Karpas-422 (cell line): ENCODE results near the gene CCDC152. TPM values are rescaled to one million over a fixed set of nuclear protein-coding genes. Genes with fewer than 3 reads are reported as not detected.

Experiments
- DNase-seq: peaks from one replicate; pipeline ENCODE4 v3.0.0-alpha.2; 2015
- H2AFZ ChIP-seq: fragments of 200-600 bp; sonication (generic); 2 replicates; pipeline ENCODE4 v1.6.1; 2014; ENCODE audit warnings: antibody characterized with exemption, low read length, mixed read lengths
- H3K27ac ChIP-seq: fragments of 200-600 bp; sonication (generic); 2 replicates; pipeline ENCODE4 v1.5.1; 2014; ENCODE audit warnings: mild to moderate bottlenecking, low read length, moderate library complexity
- H3K27me3 ChIP-seq: fragments of 200-600 bp; sonication (generic); 2 replicates; pipeline ENCODE4 v1.6.1; 2014; ENCODE audit warnings: low read length, mixed read lengths
- H3K36me3 ChIP-seq: fragments of 200-600 bp; sonication (generic); 2 replicates; pipeline ENCODE4 v1.6.1; 2014; ENCODE audit warnings: low read length, mixed read lengths; ENCODE audit not compliant: insufficient read depth
- H3K4me1 ChIP-seq: fragments of 200-600 bp; sonication (generic); 2 replicates; pipeline ENCODE4 v1.6.1; 2014; ENCODE audit warnings: mild to moderate bottlenecking, low read length, mixed read lengths
- H3K4me2 ChIP-seq: fragments of 200-600 bp; sonication (generic); 2 replicates; pipeline ENCODE4 v1.6.1; 2014; ENCODE audit warnings: low read length, low read depth, mild to moderate bottlenecking; ENCODE audit not compliant: poor library complexity, severe bottlenecking
- H3K4me3 ChIP-seq: fragments of 200-600 bp; sonication (generic); 2 replicates; pipeline ENCODE4 v1.5.1; 2014; ENCODE audit warnings: mild to moderate bottlenecking, antibody characterized with exemption, low read length, mixed read lengths
- H3K79me2 ChIP-seq: fragments of 200-600 bp; sonication (generic); 2 replicates; pipeline ENCODE4 v1.6.1; 2014; ENCODE audit warnings: mild to moderate bottlenecking, low read length, mixed read lengths
- H3K9ac ChIP-seq: fragments of 200-600 bp; sonication (generic); 2 replicates; pipeline ENCODE4 v1.6.0; 2014; ENCODE audit warnings: low read length
- H3K9me2 ChIP-seq: fragments of 200-600 bp; sonication (generic), shearing (Covaris generic); replicated peaks from 2 replicates; pipeline ENCODE4 v1.6.0; 2014; ENCODE audit warnings: mild to moderate bottlenecking, low read length, moderate library complexity; ENCODE audit not compliant: insufficient read depth
- H3K9me3 ChIP-seq: fragments of 300-700, 200-600 bp; sonication (generic); 2 replicates; pipeline ENCODE4 v1.6.1; 2014; ENCODE audit warnings: low read length, mixed read lengths
- H4K20me1 ChIP-seq: fragments of 200-600 bp; sonication (generic); 2 replicates; pipeline ENCODE4 v1.6.1; 2014; ENCODE audit warnings: mild to moderate bottlenecking, antibody characterized with exemption, low read length, low read depth; ENCODE audit not compliant: insufficient read depth
- total RNA-seq: library from RNA; depleted of rRNA; stranded (reverse); fragments of >200 nt; shearing (Covaris generic); gene quantifications from 2 replicates; pipeline ENCODE4 v1.2.3, GENCODE V29; 2014; ENCODE audit warnings: low replicate concordance

The CCDC152 gene
- total RNA-seq, 1 experiment from 2014 or later: 20.8 TPM

GRCh38 chr5:42767491-42768105 lies 11.0 kb downstream of the CCDC152 start:
- H3K9me3 ChIP-seq: no peaks in the 10 kb centered on the region
- DNase-seq: peak; percentile 73
- H3K36me3 ChIP-seq: no peaks in the 10 kb centered on the region; the same call in 1 of the 2 replicates
- no peak overlapping the region for H3K27ac ChIP-seq
- H3K4me3 ChIP-seq: no peak overlapping the region
- H3K79me2 ChIP-seq: peaks cover 4% of the 10 kb centered on the region; the same call in 1 of the 2 replicates
- no peaks in the 10 kb centered on the region for H3K27me3 ChIP-seq
- H4K20me1 ChIP-seq: no peaks in the 10 kb centered on the region
- H3K4me2 ChIP-seq: no peak overlapping the region
- no peaks in the 10 kb centered on the region for H3K4me1 ChIP-seq
- H3K9ac ChIP-seq: no peak overlapping the region
- H3K9me2 ChIP-seq: no peaks in the 10 kb centered on the region
- no peak overlapping the region for H2AFZ ChIP-seq

GRCh38 chr5:42768106-42768504 lies 11.5 kb downstream of the CCDC152 start:
- H3K4me2 ChIP-seq: no peak overlapping the region
- no peaks in the 10 kb centered on the region for H3K4me1 ChIP-seq
- no peak overlapping the region for H2AFZ ChIP-seq
- H4K20me1 ChIP-seq: no peaks in the 10 kb centered on the region
- H3K9me2 ChIP-seq: no peaks in the 10 kb centered on the region
- H3K27ac ChIP-seq: no peak overlapping the region
- no peaks in the 10 kb centered on the region for H3K9me3 ChIP-seq
- H3K27me3 ChIP-seq: no peaks in the 10 kb centered on the region
- H3K9ac ChIP-seq: no peak overlapping the region
- H3K79me2 ChIP-seq: peaks cover 4% of the 10 kb centered on the region; the same call in 1 of the 2 replicates
- H3K36me3 ChIP-seq: no peaks in the 10 kb centered on the region; the same call in 1 of the 2 replicates
- DNase-seq: no peak
- no peak overlapping the region for H3K4me3 ChIP-seq

DNA sequence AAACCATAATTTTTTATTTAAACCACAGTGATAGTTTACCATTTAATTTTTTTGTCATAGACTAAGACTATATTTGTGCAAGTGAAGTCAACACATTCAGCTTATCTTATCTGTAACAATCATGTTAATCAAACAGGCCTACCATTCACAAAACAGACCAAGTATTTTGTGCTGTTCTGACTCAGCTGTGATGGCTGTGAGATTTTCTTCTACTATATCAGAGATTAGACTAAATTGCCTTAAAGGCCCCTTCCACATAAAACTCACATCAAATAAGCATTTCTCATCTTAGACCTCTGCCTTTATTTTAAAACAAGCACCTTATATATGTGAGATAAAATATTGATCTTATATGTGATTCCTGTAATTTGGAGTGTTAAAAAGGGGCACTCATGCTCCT lies 13.4 kb downstream of the CCDC152 start:
- Histone ChIP-seq H3K79me2 (peaks cover 4% of the 10 kb centered on the region; the same call in 1 of the 2 replicates), H4K20me1 (no peaks in the 10 kb centered on the region), H3K9ac (no peak overlapping the region), H3K4me1 (no peaks in the 10 kb centered on the region), H3K9me3 (no peaks in the 10 kb centered on the region), H3K36me3 (no peaks in the 10 kb centered on the region; the same call in 1 of the 2 replicates), H3K4me2 (no peak overlapping the region), H3K27ac (no peak overlapping the region), H3K4me3 (no peak overlapping the region), H3K27me3 (no peaks in the 10 kb centered on the region), H3K9me2 (no peaks in the 10 kb centered on the region), H2AFZ (no peak overlapping the region)
- no peak for DNase-seq

- H3K9me3 ChIP-seq: no peaks in the 10 kb centered on the region
- no peaks in the 10 kb centered on the region for H3K9me2 ChIP-seq
- H3K4me2 ChIP-seq: no peak overlapping the region
- H3K27me3 ChIP-seq: no peaks in the 10 kb centered on the region
- H3K36me3 ChIP-seq: no peaks in the 10 kb centered on the region; the same call in 1 of the 2 replicates
- no peaks in the 10 kb centered on the region for H4K20me1 ChIP-seq
- no peak overlapping the region for H2AFZ ChIP-seq
- no peak overlapping the region for H3K9ac ChIP-seq
- no peak overlapping the region for H3K4me3 ChIP-seq
- H3K79me2 ChIP-seq: peaks cover 4% of the 10 kb centered on the region; the same call in 1 of the 2 replicates
- H3K27ac ChIP-seq: no peak overlapping the region
- H3K4me1 ChIP-seq: no peaks in the 10 kb centered on the region
- DNase-seq: no peak
Measured at GRCh38 chr5:42772265-42772993, 15.8 kb downstream of the CCDC152 start.

DNA sequence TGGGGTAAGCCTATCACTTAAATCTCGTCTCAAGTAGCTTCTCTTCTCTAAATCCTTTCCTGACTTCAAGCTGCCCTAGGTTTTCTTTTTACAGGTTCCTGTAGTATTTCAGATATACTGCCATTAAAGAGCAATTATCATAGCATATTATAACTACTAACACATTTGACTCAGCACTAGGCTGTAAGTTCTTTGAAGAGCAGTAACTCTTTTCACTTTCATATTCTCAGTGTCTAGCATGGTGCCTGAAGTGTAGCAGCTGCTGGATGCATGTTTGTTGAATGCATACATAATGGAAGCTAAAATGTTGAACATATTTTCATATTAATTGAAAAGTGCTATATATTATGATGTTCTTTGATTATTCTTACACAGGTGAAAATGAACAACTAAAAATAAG lies 22.5 kb downstream of the CCDC152 start:
- H3K4me3 ChIP-seq: no peak overlapping the region
- no peaks in the 10 kb centered on the region for H3K36me3 ChIP-seq
- H3K9ac ChIP-seq: no peak overlapping the region
- H3K79me2 ChIP-seq: no peaks in the 10 kb centered on the region
- H3K9me3 ChIP-seq: no peaks in the 10 kb centered on the region
- no peaks in the 10 kb centered on the region for H3K4me1 ChIP-seq
- H3K27me3 ChIP-seq: no peaks in the 10 kb centered on the region
- no peaks in the 10 kb centered on the region for H3K9me2 ChIP-seq
- no peaks in the 10 kb centered on the region for H4K20me1 ChIP-seq
- H3K27ac ChIP-seq: no peak overlapping the region
- no peak for DNase-seq
- no peak overlapping the region for H3K4me2 ChIP-seq
- no peak overlapping the region for H2AFZ ChIP-seq

DNA sequence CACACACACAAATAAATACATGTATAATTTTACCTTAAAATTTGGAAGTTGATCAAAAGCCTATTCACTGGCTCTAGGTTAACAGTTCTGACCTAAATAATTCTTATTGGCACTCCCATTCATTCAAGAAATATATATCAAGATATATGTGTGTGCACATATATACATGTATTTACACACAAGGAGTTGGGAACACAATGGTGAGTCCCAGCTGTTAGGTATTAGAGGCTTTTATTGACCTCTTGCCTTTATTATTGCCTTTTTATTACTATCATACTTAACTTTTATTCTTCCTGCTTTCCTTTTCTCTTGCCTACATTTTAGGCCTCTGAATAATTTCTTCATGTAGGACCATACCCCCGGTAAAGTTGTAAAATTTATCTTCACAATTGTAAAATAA lies 25.0 kb downstream of the CCDC152 start:
- Histone ChIP-seq H3K9me2 (no peaks in the 10 kb centered on the region), H3K27ac (no peak overlapping the region), H3K36me3 (peaks cover 9% of the 10 kb centered on the region; the same call in 1 of the 2 replicates), H3K27me3 (no peaks in the 10 kb centered on the region), H4K20me1 (no peaks in the 10 kb centered on the region), H3K4me1 (no peaks in the 10 kb centered on the region), H3K4me2 (no peak overlapping the region), H3K79me2 (peaks cover 17% of the 10 kb centered on the region), H3K9ac (no peak overlapping the region), H2AFZ (no peak overlapping the region), H3K4me3 (no peak overlapping the region), H3K9me3 (peaks cover 13% of the 10 kb centered on the region; the same call in 1 of the 2 replicates)
- DNase-seq: no peak

DNA sequence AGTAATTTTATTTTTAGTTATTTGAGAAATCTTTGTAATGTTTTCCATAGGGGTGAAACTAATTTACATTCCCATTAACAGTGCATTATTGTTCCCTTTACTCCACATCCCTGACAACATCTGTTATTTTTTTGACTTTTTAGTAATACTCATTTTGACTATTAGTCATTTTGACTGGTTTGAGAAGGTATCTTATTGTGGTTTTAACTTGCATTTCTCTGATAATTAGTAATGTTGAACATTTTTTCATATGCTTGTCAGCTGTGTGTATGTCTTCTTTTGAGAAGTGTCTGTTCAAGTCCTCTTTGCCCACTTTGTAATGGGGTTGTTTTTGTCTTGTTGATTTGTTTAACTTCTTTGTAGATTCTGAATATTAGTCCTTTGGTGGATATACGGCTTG lies 27.5 kb downstream of the CCDC152 start:
- H4K20me1 ChIP-seq: no peaks in the 10 kb centered on the region
- H3K27me3 ChIP-seq: no peaks in the 10 kb centered on the region
- peaks cover 17% of the 10 kb centered on the region; the same call in 1 of the 2 replicates for H3K36me3 ChIP-seq
- no peaks in the 10 kb centered on the region for H3K9me2 ChIP-seq
- H3K27ac ChIP-seq: no peak overlapping the region
- H2AFZ ChIP-seq: no peak overlapping the region
- H3K4me1 ChIP-seq: no peaks in the 10 kb centered on the region
- no peak overlapping the region for H3K4me3 ChIP-seq
- no peak for DNase-seq
- H3K9me3 ChIP-seq: peaks cover 29% of the 10 kb centered on the region
- H3K9ac ChIP-seq: no peak overlapping the region
- peaks cover 31% of the 10 kb centered on the region for H3K79me2 ChIP-seq
- H3K4me2 ChIP-seq: no peak overlapping the region

DNA sequence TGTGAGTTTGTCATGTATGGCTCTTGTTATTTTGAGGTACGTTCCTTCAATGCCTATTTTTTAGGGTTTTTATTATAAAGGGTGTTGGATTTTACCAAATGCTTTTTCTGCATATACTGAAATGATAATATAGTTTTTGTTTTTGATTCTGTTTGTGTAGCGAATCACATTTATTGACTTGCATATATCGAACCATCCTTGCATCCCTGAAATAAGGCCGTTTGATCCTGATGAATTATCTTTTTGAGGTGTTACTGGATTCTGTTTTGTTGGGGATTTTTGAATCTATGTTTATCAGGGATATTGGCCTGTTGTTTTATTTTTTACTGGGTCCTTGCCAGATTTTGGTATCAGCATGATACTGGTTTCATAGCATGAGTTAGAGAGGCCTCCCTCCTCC lies 29.1 kb downstream of the CCDC152 start:
- H3K27ac ChIP-seq: no peak overlapping the region
- H3K79me2 ChIP-seq: peaks cover 31% of the 10 kb centered on the region
- no peak overlapping the region for H3K9ac ChIP-seq
- H3K36me3 ChIP-seq: peaks cover 17% of the 10 kb centered on the region; the same call in 1 of the 2 replicates
- no peak overlapping the region for H3K4me3 ChIP-seq
- no peak overlapping the region for H2AFZ ChIP-seq
- H3K9me2 ChIP-seq: no peaks in the 10 kb centered on the region
- no peaks in the 10 kb centered on the region for H4K20me1 ChIP-seq
- H3K27me3 ChIP-seq: no peaks in the 10 kb centered on the region
- H3K4me2 ChIP-seq: no peak overlapping the region
- peaks cover 29% of the 10 kb centered on the region for H3K9me3 ChIP-seq
- H3K4me1 ChIP-seq: no peaks in the 10 kb centered on the region
- no peak for DNase-seq
